ENCODE results near the gene HYDIN. TPM values are rescaled to one million over a fixed set of nuclear protein-coding genes. Genes with fewer than 3 reads are reported as not detected.

Gene HYDIN
- polyA plus RNA-seq, 1 of the 3 experiments (the other 2 are of a cell fraction) = 0.33 TPM

GRCh38 chr16:71216714-71217113, 13.8 kb downstream of the HYDIN start:
- no peak overlapping the region for H3K9ac ChIP-seq
- H3K4me3 ChIP-seq (ENCODE audit: low read depth in 2 of 2, low read length in 1 of 2) = no peak overlapping the region
- H3K79me2 ChIP-seq (ENCODE audit: insufficient read depth) = no peaks in the 10 kb centered on the region
- 66% methylated on average over 3 of the region's 3 CpGs for WGBS (ENCODE audit: low lambda C conversion rate)
- H3K27ac ChIP-seq (ENCODE audit: low read depth in 2 of 2, low read length in 1 of 2) = no peak overlapping the region
- ChIA-PET CTCF (no interaction called here), POLR2A (no interaction called here)
- H2AFZ ChIP-seq (ENCODE audit: low read depth) = no peak overlapping the region
- no peaks in the 10 kb centered on the region for H3F3A ChIP-seq (replicated peaks; ENCODE audit: insufficient read depth)
- H4K20me1 ChIP-seq (ENCODE audit: insufficient read depth) = no peaks in the 10 kb centered on the region
- no peaks in the 10 kb centered on the region for H3K36me3 ChIP-seq (replicated peaks in 1 of 2; ENCODE audit: control insufficient read depth in 1 of 2, insufficient read depth in 2 of 2, low read length in 1 of 2)
- TF ChIP-seq JUND (IDR thresholded peaks at IDR 0.05) (no peak), EZH2phosphoT487 (IDR thresholded peaks at IDR 0.05; ENCODE audit: borderline replicate concordance, low read depth) (no peak), GATA2 (CRISPR knock-in tag; IDR thresholded peaks at IDR 0.05) (no peak), FOXJ3 (CRISPR knock-in tag; IDR thresholded peaks at IDR 0.05) (no peak), FOSL2 (IDR thresholded peaks at IDR 0.05; ENCODE audit: borderline replicate concordance, low read depth) (no peak), RXRA (IDR thresholded peaks at IDR 0.05; ENCODE audit: borderline replicate concordance, low read depth) (no peak), EP300 (IDR thresholded peaks at IDR 0.05; ENCODE audit: borderline replicate concordance in 1 of 2, low read depth in 1 of 2, low read length in 1 of 2) (no peak), POLR2AphosphoS5 (IDR thresholded peaks at IDR 0.05; ENCODE audit: low read depth, low read length) (no peak), TAF1 (IDR thresholded peaks at IDR 0.05; ENCODE audit: borderline replicate concordance, low read depth, low read length) (no peak), TEAD4 (IDR thresholded peaks at IDR 0.05; ENCODE audit: borderline replicate concordance, insufficient read depth) (no peak), RCOR1 (IDR thresholded peaks at IDR 0.05; ENCODE audit: low read length) (no peak), NRF1 (IDR thresholded peaks at IDR 0.05; ENCODE audit: low read depth, low read length) (no peak), GABPA (IDR thresholded peaks at IDR 0.05; ENCODE audit: low read depth) (no peak)
- TF ChIP-seq, protein P1, sequence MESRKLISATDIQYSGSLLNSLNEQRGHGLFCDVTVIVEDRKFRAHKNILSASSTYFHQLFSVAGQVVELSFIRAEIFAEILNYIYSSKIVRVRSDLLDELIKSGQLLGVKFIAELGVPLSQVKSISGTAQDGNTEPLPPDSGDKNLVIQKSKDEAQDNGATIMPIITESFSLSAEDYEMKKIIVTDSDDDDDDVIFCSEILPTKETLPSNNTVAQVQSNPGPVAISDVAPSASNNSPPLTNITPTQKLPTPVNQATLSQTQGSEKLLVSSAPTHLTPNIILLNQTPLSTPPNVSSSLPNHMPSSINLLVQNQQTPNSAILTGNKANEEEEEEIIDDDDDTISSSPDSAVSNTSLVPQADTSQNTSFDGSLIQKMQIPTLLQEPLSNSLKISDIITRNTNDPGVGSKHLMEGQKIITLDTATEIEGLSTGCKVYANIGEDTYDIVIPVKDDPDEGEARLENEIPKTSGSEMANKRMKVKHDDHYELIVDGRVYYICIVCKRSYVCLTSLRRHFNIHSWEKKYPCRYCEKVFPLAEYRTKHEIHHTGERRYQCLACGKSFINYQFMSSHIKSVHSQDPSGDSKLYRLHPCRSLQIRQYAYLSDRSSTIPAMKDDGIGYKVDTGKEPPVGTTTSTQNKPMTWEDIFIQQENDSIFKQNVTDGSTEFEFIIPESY (IDR thresholded peaks at IDR 0.05; ENCODE audit: borderline replicate concordance, low read depth) = no peak
- TF ChIP-seq, protein P2, sequence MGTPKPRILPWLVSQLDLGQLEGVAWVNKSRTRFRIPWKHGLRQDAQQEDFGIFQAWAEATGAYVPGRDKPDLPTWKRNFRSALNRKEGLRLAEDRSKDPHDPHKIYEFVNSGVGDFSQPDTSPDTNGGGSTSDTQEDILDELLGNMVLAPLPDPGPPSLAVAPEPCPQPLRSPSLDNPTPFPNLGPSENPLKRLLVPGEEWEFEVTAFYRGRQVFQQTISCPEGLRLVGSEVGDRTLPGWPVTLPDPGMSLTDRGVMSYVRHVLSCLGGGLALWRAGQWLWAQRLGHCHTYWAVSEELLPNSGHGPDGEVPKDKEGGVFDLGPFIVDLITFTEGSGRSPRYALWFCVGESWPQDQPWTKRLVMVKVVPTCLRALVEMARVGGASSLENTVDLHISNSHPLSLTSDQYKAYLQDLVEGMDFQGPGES (IDR thresholded peaks at IDR 0.05; ENCODE audit: low read depth, low read length) = no peak
- H3K9me2 ChIP-seq = 0 out of 2 replicates have a peak, but pooled peaks cover 4% of the 10 kb centered on the region
- no peaks in the 10 kb centered on the region for H3K4me1 ChIP-seq (ENCODE audit: control insufficient read depth in 1 of 2, insufficient read depth in 2 of 2, low read depth in 1 of 2, low read length in 1 of 2)
- DNase-seq = no peak
- H3K4me2 ChIP-seq = no peak overlapping the region
- no peaks in the 10 kb centered on the region for H3K9me3 ChIP-seq
- H3K27me3 ChIP-seq (ENCODE audit: insufficient read depth) = no peaks in the 10 kb centered on the region
